DND-41 (cell line): ENCODE results near the gene L3MBTL2.

Source experiments
- CTCF ChIP-seq: IDR thresholded peaks from 2 replicates; pipeline ENCODE4 v1.5.1; 2012; ENCODE audit warnings: borderline replicate concordance, low read length, moderate library complexity, mild to moderate bottlenecking; ENCODE audit not compliant: poor library complexity, severe bottlenecking; ENCODE audit errors: extremely low read depth
- EZH2 ChIP-seq: IDR thresholded peaks from 3 replicates; pipeline ENCODE4 v1.6.1; 2012; ENCODE audit warnings: borderline replicate concordance, low read depth, mild to moderate bottlenecking, moderate library complexity, low read length, inconsistent platforms; ENCODE audit not compliant: severe bottlenecking

- TF ChIP-seq CTCF (peak; percentile 19), EZH2 (no peak)
Measured at GRCh38 chr22:41198027-41198580, 7.0 kb upstream of the L3MBTL2 start.
